Esophagus mucosa (tissue), 1 donor: ENCODE results near the gene SH2D4B. TPM values are rescaled to one million over a fixed set of nuclear protein-coding genes. Genes with fewer than 3 reads are reported as not detected.
A peak's percentile ranks its signal among the peaks of the same experiment; 100 is the strongest.
"Not testable (repeated sequence)": the region's sequence is repeated elsewhere in the genome, so short reads cannot be mapped to it uniquely, and the experiment has no call there.

Source experiments
- ATAC-seq: fragments of 200-7000 bp; cut with Tn5 transposase; one replicate; pipeline ENCODE4 v1.9.1; 2020
- total RNA-seq: library from RNA; stranded (reverse); gene quantifications from one replicate; pipeline ENCODE4 v1.2.4, GENCODE V29; 2023
- donor health status: DM: yes; HTN: yes; CAD: no.

The SH2D4B gene
- total RNA-seq, 1 donor from 2014 or later = 0.04 TPM

DNA sequence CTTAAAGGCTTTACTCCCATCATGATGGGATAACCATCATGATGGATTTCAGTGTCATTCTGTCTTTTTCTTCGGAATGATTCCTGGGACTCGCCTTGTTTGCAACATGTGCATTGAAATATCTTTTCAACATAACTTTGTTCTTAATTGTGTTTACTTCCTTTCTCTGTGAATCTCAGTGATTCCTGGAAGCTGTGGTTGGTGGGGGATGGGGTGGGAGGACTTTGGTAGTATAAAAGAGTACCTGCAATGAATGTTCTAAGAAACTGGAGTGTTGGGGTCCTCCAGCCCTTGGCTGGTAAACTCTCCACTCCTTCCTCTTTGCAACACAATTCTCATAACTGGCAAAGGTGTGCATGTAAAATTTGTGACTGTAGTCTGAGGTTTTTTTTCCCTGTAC lies 11.5 kb upstream of the SH2D4B start:
- ATAC-seq = no peak

GRCh38 chr10:80526742-80527141 lies 11.0 kb upstream of the SH2D4B start:
- ATAC-seq = peak; percentile 30

- no peak for ATAC-seq
These were observed 9.5 kb upstream of the SH2D4B start for GRCh38 chr10:80528185-80528700.

- no peak for ATAC-seq
These were observed 8.8 kb upstream of the SH2D4B start for GRCh38 chr10:80528901-80529300.

DNA sequence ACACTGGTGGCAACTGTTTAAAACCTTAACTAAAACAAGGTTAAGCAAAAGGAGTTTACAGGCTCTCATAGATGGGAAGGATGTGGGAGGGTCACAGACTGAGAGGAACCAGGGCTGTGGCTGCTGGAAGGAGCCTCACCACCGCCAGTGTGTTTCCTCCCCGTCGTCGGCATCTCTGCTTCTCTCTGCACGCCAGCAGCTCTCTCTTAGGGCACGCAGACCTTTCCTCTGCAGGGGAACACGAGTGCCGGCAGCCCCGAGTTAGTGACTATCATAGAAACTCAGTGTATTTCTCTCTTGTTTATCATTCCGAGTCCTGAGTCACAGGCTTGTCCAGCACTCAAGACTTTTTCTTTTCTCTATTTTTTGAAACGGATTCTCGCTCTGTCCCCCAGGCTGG lies 8.1 kb upstream of the SH2D4B start:
- no peak for ATAC-seq

GRCh38 chr10:80530251-80530650 lies 7.5 kb upstream of the SH2D4B start:
- peak; percentile 46 for ATAC-seq

- ATAC-seq = no peak
These were observed 6.9 kb upstream of the SH2D4B start for GRCh38 chr10:80530816-80531215.

DNA sequence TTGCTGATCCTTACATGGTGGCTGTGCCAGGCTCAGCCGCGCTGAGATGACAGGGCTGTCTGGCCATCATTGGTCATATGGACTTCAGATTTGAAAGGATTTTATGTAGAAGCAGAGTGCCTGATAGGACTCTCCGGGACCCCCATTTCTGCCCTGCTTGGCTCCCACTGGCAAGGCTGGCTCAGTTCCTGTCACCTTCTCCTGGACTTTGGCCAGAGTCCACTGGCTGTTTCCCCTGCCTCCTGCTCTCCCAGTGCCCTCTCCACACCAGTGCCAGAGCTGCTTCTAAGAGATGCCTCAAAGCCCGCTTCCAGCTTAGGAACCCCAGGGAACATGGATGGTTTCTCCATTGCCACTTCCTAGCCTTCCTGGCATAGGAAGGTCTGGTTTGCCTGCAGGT lies 5.1 kb upstream of the SH2D4B start:
- no peak for ATAC-seq

DNA sequence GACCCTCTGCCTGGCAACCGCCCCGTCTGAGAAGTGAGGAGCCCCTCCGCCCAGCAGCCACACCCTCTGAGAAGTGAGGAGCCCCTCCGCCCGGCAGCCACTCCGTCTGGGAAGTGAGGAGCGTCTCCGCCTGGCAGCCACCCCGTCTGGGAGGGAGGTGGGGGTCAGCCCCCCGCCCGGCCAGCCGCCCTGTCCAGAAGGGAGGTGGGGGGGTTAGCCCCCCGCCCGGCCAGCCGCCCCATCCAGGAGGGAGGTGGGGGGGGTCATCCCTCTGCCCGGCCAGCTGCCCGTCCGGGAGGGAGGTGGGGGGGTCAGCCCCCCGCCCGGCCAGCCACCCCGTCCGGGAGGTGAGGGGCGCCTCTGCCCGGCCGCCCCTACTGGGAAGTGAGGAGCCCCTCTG lies 3.6 kb upstream of the SH2D4B start:
- ATAC-seq = not testable (repeated sequence)

DNA sequence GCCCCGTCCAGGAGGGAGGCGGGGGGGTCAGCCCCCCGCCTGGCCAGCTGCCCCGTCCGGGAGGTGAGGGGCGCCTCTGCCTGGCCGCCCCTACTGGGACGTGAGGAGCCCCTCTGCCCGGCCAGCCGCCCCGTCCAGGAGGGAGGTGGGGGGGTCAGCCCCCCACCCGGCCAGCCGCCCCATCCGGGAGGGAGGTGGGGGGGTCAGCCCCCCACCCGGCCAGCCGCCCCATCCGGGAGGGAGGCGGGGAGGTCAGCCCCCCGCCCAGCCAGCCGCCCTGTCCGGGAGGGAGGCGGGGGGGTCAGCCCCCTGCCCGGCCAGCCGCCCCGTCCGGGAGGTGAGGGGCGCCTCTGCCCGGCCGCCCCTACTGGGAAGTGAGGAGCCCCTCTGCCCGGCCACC lies 3.1 kb upstream of the SH2D4B start:
- not testable (repeated sequence) for ATAC-seq

DNA sequence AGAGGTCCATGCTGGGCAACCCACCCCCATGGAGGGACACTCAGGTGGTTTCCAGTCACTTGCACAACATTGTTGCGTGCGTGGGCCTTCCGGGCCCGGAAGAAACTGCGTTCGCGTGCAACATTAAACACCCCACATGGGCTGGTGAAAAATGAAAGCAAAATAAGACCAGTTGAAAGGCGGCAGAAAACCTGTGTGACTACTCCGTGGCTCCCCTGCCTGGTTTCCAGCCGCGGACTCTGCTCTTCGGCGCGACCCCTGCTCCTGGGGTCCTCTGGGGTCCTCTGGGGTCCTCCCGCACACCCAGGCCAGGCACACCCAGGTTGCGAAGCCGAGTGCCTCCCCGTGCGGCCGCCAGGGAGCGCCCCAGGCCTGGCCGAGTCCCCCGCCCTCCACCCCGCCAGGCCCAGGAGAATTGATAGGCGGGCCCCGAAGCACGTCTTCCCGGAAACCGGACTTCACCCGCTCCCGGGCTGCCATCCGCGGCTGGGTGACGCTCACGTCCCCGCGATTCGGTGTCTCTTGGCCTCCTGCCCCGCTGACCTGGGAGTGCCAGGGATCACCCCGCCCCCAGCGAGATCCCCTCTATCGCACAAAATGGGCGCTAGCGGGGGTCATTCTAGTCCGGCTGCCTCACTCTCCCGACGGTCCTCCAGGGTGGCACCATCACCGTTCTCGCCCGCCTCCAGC lies 1.9 kb upstream of the SH2D4B start:
- peak; percentile 87 for ATAC-seq

- no peak for ATAC-seq
These were observed 1.3 kb upstream of the SH2D4B start for GRCh38 chr10:80536361-80536835.

DNA sequence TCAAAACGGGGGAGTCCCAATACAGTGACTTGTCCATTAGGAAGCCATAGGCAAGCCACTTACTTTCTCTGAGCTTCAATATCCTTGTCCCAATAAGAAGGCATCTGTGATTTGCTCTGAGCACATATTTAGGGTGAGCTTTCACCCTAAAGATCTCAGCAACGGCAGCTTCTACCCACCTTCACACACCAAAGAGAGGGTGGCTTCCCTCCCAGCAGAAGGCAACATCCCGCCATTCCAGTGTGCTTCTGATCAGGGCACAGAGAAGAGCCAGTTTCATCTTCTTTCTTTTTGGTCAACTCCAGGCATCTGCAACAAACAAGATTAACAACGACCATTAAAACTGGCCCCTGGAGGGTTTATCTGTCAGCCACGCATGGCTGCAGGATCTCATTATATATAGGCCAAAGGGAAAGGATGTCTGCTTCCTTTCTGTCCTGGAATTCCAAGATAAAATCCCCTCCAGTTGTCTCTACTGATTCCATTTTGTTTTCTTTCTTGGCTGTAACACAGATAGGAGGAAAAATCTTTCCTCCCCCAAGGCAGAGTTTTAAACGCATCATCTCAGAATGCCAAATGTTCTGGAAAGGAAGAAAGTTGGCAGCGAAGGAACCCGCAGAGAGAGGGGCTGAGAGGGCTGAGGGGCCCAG lies 491 bp upstream of the SH2D4B start:
- no peak for ATAC-seq

DNA sequence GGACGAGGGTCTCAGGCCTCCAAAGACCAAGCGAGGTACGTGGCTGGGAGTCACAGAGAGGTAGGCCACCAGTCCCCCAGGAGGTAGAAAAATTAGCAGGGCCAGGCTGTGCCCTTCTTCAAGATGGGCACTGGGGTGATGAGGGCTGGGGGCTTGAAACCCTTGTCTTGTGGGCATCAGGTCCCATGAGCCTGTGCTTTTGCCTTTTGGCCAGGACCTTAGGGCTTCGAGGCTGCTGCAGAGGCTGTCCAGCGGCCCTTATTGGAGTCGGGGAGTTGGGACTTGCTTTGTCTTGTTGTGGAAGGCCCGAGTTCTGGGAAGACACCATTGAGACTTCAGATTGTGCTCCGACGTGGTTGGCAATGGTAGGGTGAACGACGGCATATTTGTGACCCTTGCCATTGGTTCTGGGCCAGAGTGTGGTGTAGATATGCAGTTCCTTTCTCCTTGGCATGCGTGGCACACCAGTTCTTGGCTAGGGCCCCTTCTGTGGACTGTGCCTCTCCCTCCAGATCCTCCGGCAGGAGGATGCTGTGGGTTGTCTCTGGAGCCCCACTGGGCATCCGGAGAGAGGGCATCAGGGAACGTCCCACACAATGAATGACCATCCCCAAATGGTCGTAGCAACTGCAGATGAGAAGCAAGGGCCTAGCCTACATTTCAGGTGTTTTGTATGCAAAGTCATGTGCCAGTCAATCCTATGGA lies 931 bp downstream of the SH2D4B start:
- ATAC-seq = no peak

- peak; percentile 22 for ATAC-seq
These were observed 1.8 kb downstream of the SH2D4B start for GRCh38 chr10:80539421-80540031.

GRCh38 chr10:80540136-80540535 lies 2.4 kb downstream of the SH2D4B start:
- ATAC-seq = no peak

- no peak for ATAC-seq
These were observed 2.9 kb downstream of the SH2D4B start for GRCh38 chr10:80540618-80540980.

- ATAC-seq = no peak
These were observed 3.5 kb downstream of the SH2D4B start for GRCh38 chr10:80540981-80541750.

- peak; percentile 4 for ATAC-seq
These were observed 4.4 kb downstream of the SH2D4B start for GRCh38 chr10:80542053-80542452.

GRCh38 chr10:80542652-80543318 lies 5.1 kb downstream of the SH2D4B start:
- ATAC-seq = no peak

GRCh38 chr10:80543319-80543672 lies 5.6 kb downstream of the SH2D4B start:
- not testable (repeated sequence) for ATAC-seq
